Upper lobe of left lung (tissue), 6 donors: ENCODE data around the gene ITGA1. TPM values are rescaled to one million over a fixed set of nuclear protein-coding genes. Genes with fewer than 3 reads are reported as not detected.

Experiments
- ATAC-seq, 2 donors: fragments of 200-7000 bp; cut with Tn5 transposase; one replicate each; pipeline ENCODE4 v1.9.1; 2022; ENCODE audit warnings: mild to moderate bottlenecking in 2 of 2, moderate library complexity in 2 of 2; ENCODE audit not compliant: low FRiP score in 2 of 2
- DNase-seq, 2 donors: peaks; one replicate each; pipeline ENCODE4 v3.0.0-alpha.2; 2019 to 2020
- H3K27ac ChIP-seq, 4 donors: fragments of 200-600 bp; sonication (generic); one replicate each; pipeline ENCODE4 v1.5.1; 2016 to 2019
- H3K27me3 ChIP-seq, 4 donors: fragments of 200-600 bp; sonication (generic); one replicate each; pipeline ENCODE4 v1.5.1; 2017 to 2019
- H3K36me3 ChIP-seq, 4 donors: fragments of 200-600 bp; sonication (generic); one replicate each; pipeline ENCODE4 v1.5.1; 2016 to 2019
- H3K4me1 ChIP-seq, 4 donors: fragments of 200-600 bp; sonication (generic); one replicate each; pipeline ENCODE4 v1.5.1; 2018 to 2019
- H3K4me3 ChIP-seq, 4 donors: fragments of 200-600 bp; sonication (generic); one replicate each; pipeline ENCODE4 v1.5.1; 2017 to 2019; ENCODE audit warnings: mild to moderate bottlenecking in 2 of 4, moderate library complexity in 1 of 4
- H3K9me3 ChIP-seq, 4 donors: fragments of 200-600 bp; sonication (generic); one replicate each; pipeline ENCODE4 v1.5.1; 2018 to 2019
- CTCF ChIP-seq, 6 experiments: fragments of 450-650 bp in 4 of 6; fragments of 200-600 bp in 2 of 6; sonication (generic) in 2 of 6; IDR thresholded peaks; one replicate each; pipeline ENCODE4 v1.5.1; 2016 to 2019; ENCODE audit warnings: antibody characterized with exemption in 6 of 6
- EP300 ChIP-seq, 4 donors: sonication (generic); formaldehyde crosslinking; IDR thresholded peaks; one replicate each; pipeline ENCODE4 v1.5.1; 2017; ENCODE audit warnings: antibody characterized with exemption in 4 of 4, control low read depth in 2 of 4
- POLR2A ChIP-seq, 4 donors: fragments of 450-650 bp; IDR thresholded peaks; one replicate each; pipeline ENCODE4 v1.5.1; 2016 to 2017; ENCODE audit warnings: antibody characterized with exemption in 4 of 4, mild to moderate bottlenecking in 2 of 4
- POLR2AphosphoS5 ChIP-seq, 2 donors: sonication (generic); formaldehyde crosslinking; IDR thresholded peaks; one replicate each; pipeline ENCODE4 v1.5.1; 2017; ENCODE audit warnings: antibody characterized with exemption in 2 of 2
- WGBS, 2 donors: methylation state at CpG; one replicate each; pipeline ENCODE4 v1.1.5; 2017 to 2018; 5-methylcytosine and 5-hydroxymethylcytosine counted together
- total RNA-seq, 6 donors: library from RNA; depleted of rRNA in 4 of 6; stranded (reverse); fragments of >200 nt in 4 of 6; gene quantifications; one replicate each; pipeline versions ENCODE4 v1.1.0 to v1.2.1, GENCODE V29; 2016 to 2021
- donor health status: DM: no; HTN: no; CAD: no; lungs with moderate emphysema.
- donor health status: DM: no; HTN: yes; CAD: no; lungs with severe emphysema.

ITGA1 gene
- total RNA-seq, 6 donors from 2014 or later = 19.9 to 134 (median 60.8) TPM

GRCh38 chr5:52995914-52996313 lies 208.2 kb downstream of the ITGA1 start:
- ATAC-seq = no peak
- Histone ChIP-seq H3K9me3 (no peaks in the 10 kb centered on the region), H3K4me3 (no peak overlapping the region), H3K27me3 (no peaks in the 10 kb centered on the region), H3K27ac (no peak overlapping the region), H3K36me3 (no peaks in the 10 kb centered on the region), H3K4me1 (peaks cover 0 to 3% (median 0%) of the 10 kb centered on the region in 4 donors)
- TF ChIP-seq POLR2AphosphoS5 (IDR thresholded peaks at IDR 0.05) (no peak), POLR2A (IDR thresholded peaks at IDR 0.05) (no peak), EP300 (IDR thresholded peaks at IDR 0.05) (no peak)
- WGBS, 2 donors = 89 to 97% methylated on average over 1 of the region's 1 CpG
- DNase-seq = no peak

GRCh38 chr5:52996979-52997378 lies 209.3 kb downstream of the ITGA1 start:
- no peak for ATAC-seq
- WGBS, 2 donors = 73 to 81% methylated on average over 1 of the region's 1 CpG

GRCh38 chr5:52997424-52997823 lies 209.7 kb downstream of the ITGA1 start:
- Histone ChIP-seq H3K9me3 (no peaks in the 10 kb centered on the region), H3K27me3 (no peaks in the 10 kb centered on the region), H3K4me3 (no peak overlapping the region), H3K4me1 (peaks cover 0 to 3% (median 0%) of the 10 kb centered on the region in 4 donors), H3K27ac (no peak overlapping the region), H3K36me3 (no peaks in the 10 kb centered on the region)
- DNase-seq (no peak), ATAC-seq (no peak)
- WGBS, 2 donors = 45 to 56% methylated on average over 6 of the region's 6 CpGs
- no peak for TF ChIP-seq POLR2A (IDR thresholded peaks at IDR 0.05)

More at GRCh38 chr5:52996979-52997378, 209.3 kb downstream of the ITGA1 start:
- Histone ChIP-seq H3K27me3 (no peaks in the 10 kb centered on the region), H3K9me3 (no peaks in the 10 kb centered on the region), H3K27ac (no peak overlapping the region), H3K4me1 (peaks cover 0 to 3% (median 0%) of the 10 kb centered on the region in 4 donors), H3K36me3 (no peaks in the 10 kb centered on the region), H3K4me3 (no peak overlapping the region)
- TF ChIP-seq POLR2A (IDR thresholded peaks at IDR 0.05) (no peak), EP300 (IDR thresholded peaks at IDR 0.05) (no peak), CTCF (IDR thresholded peaks at IDR 0.05) (no peak), POLR2AphosphoS5 (IDR thresholded peaks at IDR 0.05) (no peak)
- no peak for DNase-seq

- DNase-seq = no peak
- TF ChIP-seq POLR2A (IDR thresholded peaks at IDR 0.05) (no peak), POLR2AphosphoS5 (IDR thresholded peaks at IDR 0.05) (no peak), EP300 (IDR thresholded peaks at IDR 0.05) (no peak), CTCF (IDR thresholded peaks at IDR 0.05) (no peak)
- ATAC-seq = no peak
- 71 to 73% methylated on average over 2 of the region's 2 CpGs for WGBS, 2 donors
- Histone ChIP-seq H3K4me3 (no peak overlapping the region), H3K36me3 (no peaks in the 10 kb centered on the region), H3K27me3 (no peaks in the 10 kb centered on the region), H3K9me3 (no peaks in the 10 kb centered on the region), H3K27ac (no peak overlapping the region), H3K4me1 (peaks cover 0 to 3% (median 0%) of the 10 kb centered on the region in 4 donors)
These were observed 211.0 kb downstream of the ITGA1 start for GRCh38 chr5:52998552-52999313.

GRCh38 chr5:52999344-52999949 lies 211.7 kb downstream of the ITGA1 start:
- Histone ChIP-seq H3K27me3 (no peaks in the 10 kb centered on the region), H3K27ac (no peak overlapping the region), H3K9me3 (no peaks in the 10 kb centered on the region), H3K4me1 (peaks cover 0 to 7% (median 0%) of the 10 kb centered on the region in 4 donors), H3K36me3 (peaks cover 0 to 4% (median 0%) of the 10 kb centered on the region in 4 donors), H3K4me3 (no peak overlapping the region)
- WGBS, 2 donors = 87 to 89% methylated on average over 1 of the region's 1 CpG
- no peak for ATAC-seq
- no peak for TF ChIP-seq EP300 (IDR thresholded peaks at IDR 0.05)
- no peak for TF ChIP-seq POLR2A (IDR thresholded peaks at IDR 0.05)
- TF ChIP-seq POLR2AphosphoS5 (IDR thresholded peaks at IDR 0.05) = no peak
- TF ChIP-seq CTCF (IDR thresholded peaks at IDR 0.05) = no peak
- DNase-seq = no peak
